Keratinocyte (primary cell): ENCODE data around the gene DISP1. TPM values are rescaled to one million over a fixed set of nuclear protein-coding genes. Genes with fewer than 3 reads are reported as not detected.
A peak's percentile ranks its signal among the peaks of the same experiment; 100 is the strongest.

Experiments used
- DNase-seq: peaks from one replicate; pipeline ENCODE4 v3.0.0-alpha.2; 2011; ENCODE audit warnings: low read depth, missing footprints, low spot score
- FAIRE-seq: peaks from 2 replicates; lab custom pipeline; 2011; peaks lifted over from hg19 to GRCh38; lab: Jason Lieb, UNC
- H2AFZ ChIP-seq: 2 replicates; pipeline ENCODE4 v1.6.0; 2012; ENCODE audit warnings: low read length, control low read depth, inconsistent platforms; ENCODE audit not compliant: control insufficient read depth
- H3K27ac ChIP-seq: 2 replicates; pipeline ENCODE4 v1.5.1; 2011; ENCODE audit warnings: low read length; ENCODE audit not compliant: control insufficient read depth, insufficient read depth
- H3K27me3 ChIP-seq: 3 replicates; pipeline ENCODE4 v1.6.0; 2011; ENCODE audit warnings: low read length; ENCODE audit not compliant: control insufficient read depth, insufficient read depth; ENCODE audit errors: extremely low read depth
- H3K36me3 ChIP-seq, 2 experiments: 2 replicates in 1 of 2; 3 replicates in 1 of 2; pipeline ENCODE4 v1.5.1; 2011; ENCODE audit warnings: low read length in 2 of 2, mild to moderate bottlenecking in 1 of 2; ENCODE audit not compliant: control insufficient read depth in 2 of 2, insufficient read depth in 2 of 2; ENCODE audit errors: extremely low read depth in 1 of 2
- H3K4me1 ChIP-seq: 3 replicates; pipeline ENCODE4 v1.5.1; 2011; ENCODE audit warnings: low read length; ENCODE audit not compliant: control insufficient read depth, insufficient read depth; ENCODE audit errors: extremely low read depth
- H3K4me2 ChIP-seq: 3 replicates; pipeline ENCODE4 v1.6.0; 2011; ENCODE audit warnings: low read depth, low read length; ENCODE audit not compliant: control insufficient read depth, insufficient read depth; ENCODE audit errors: extremely low read depth
- H3K4me3 ChIP-seq, 3 experiments: fragments of 200-600 bp in 1 of 3; sonication (generic) in 1 of 3; 2 replicates in 2 of 3; 3 replicates in 1 of 3; pipeline ENCODE4 v1.5.1; 2011 to 2016; ENCODE audit warnings: low read length in 3 of 3, mild to moderate bottlenecking in 3 of 3, control low read depth in 2 of 3, inconsistent platforms in 1 of 3, low read depth in 1 of 3, mixed read lengths in 1 of 3, mixed run types in 1 of 3, moderate library complexity in 1 of 3; ENCODE audit not compliant: control insufficient read depth in 2 of 3, insufficient read depth in 2 of 3; ENCODE audit errors: extremely low read depth in 1 of 3
- H3K79me2 ChIP-seq: 2 replicates; pipeline ENCODE4 v1.6.0; 2012; ENCODE audit warnings: low read length; ENCODE audit not compliant: control insufficient read depth, insufficient read depth
- H3K9ac ChIP-seq: 3 replicates; pipeline ENCODE4 v1.6.0; 2011; ENCODE audit warnings: low read length; ENCODE audit not compliant: control insufficient read depth, insufficient read depth; ENCODE audit errors: extremely low read depth
- H3K9me1 ChIP-seq: 3 replicates; pipeline ENCODE4 v1.6.0; 2011; ENCODE audit warnings: low read length; ENCODE audit not compliant: control insufficient read depth, insufficient read depth; ENCODE audit errors: extremely low read depth
- H3K9me3 ChIP-seq: 2 replicates; pipeline ENCODE4 v1.5.1; 2012; ENCODE audit warnings: low read depth, low read length; ENCODE audit not compliant: control insufficient read depth
- H4K20me1 ChIP-seq: 3 replicates; pipeline ENCODE4 v1.6.0; 2011; ENCODE audit warnings: low read length; ENCODE audit not compliant: control insufficient read depth, insufficient read depth; ENCODE audit errors: extremely low read depth
- EZH2 ChIP-seq: IDR thresholded peaks from one replicate; pipeline ENCODE4 v1.6.1; 2012; ENCODE audit warnings: inconsistent platforms, mild to moderate bottlenecking, low read length, moderate library complexity
- dilution Hi-C: fragments of 300-500 bp; cut with MboI; formaldehyde crosslinking; loops from one replicate; pipeline ENCODE4 v1.7.0; 2020; ENCODE audit warnings: low sequenced_read_pairs; ENCODE audit not compliant: extremely low pct_ligation_motif_present
- polyA plus RNA-seq, 5 experiments: library from polyadenylated mRNA; depleted of rRNA in 3 of 5; stranded (reverse) in 3 of 5; stranded (forward) in 1 of 5; unstranded in 1 of 5; fragments of >200 nt; gene quantifications; 1 replicate in 1 of 5; 2 replicates in 3 of 5; 3 replicates in 1 of 5; pipeline versions ENCODE4 v1.2.1 to v1.2.3, GENCODE V29; 2011 to 2012; ENCODE audit warnings: missing spikeins in 2 of 5, low read depth in 1 of 5, low replicate concordance in 1 of 5
- TF ChIP-seq, protein P1 (sequence below), 3 experiments: IDR thresholded peaks in 1 of 3; conservative IDR thresholded peaks in 1 of 3; optimal IDR thresholded peaks in 1 of 3; 2 replicates in 2 of 3; 3 replicates in 1 of 3; pipeline versions ENCODE3 to v1.5.1; 2011; ENCODE audit warnings: low read length in 3 of 3, mild to moderate bottlenecking in 3 of 3, moderate library complexity in 2 of 3, control low read depth in 1 of 3, inconsistent platforms in 1 of 3; ENCODE audit not compliant: insufficient read depth in 2 of 3; ENCODE audit errors: extremely low read depth in 1 of 3

DISP1 gene
- polyA plus RNA-seq, 1 donor (not counting 4 experiments of a cell fraction or from before 2014, with no cell fraction given), result 1.3 TPM

DNA sequence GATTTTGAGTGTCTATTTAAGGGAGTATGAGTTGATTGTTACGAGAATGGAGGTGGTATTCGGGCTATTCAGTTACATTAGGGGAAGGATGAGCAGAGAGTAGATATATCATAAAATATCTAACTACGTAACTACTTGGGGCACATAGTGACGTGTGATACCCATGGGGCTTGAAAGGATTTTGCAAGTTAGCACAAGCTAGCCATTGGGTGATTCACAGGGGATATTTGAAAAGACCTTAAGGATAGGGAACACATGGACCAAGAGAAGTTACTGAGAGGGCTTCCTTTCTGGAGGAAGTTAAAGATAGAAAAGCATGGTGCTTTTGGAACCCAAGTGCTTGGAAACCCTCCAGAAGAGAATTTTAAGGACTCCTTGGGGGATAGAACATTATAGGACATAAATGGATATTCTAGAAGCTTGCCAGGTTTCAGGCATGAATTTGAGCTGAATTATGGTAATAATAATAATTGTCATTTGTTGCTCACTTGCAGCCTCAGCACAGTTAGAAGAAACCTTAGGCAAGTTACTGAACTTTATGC is 5.4 kb downstream of the DISP1 start:
- no peaks in the 10 kb centered on the region for H3K9me3 ChIP-seq
- H3K4me3 ChIP-seq, result no peak overlapping the region
- H3K4me2 ChIP-seq, result peak overlapping the region; percentile 24
- H3K9ac ChIP-seq, result no peak overlapping the region
- no peaks in the 10 kb centered on the region for H3K36me3 ChIP-seq
- no peaks in the 10 kb centered on the region for H4K20me1 ChIP-seq
- no peaks in the 10 kb centered on the region for H3K27me3 ChIP-seq
- no peak overlapping the region for H3K27ac ChIP-seq
- H3K4me1 ChIP-seq, result peaks cover 27% of the 10 kb centered on the region
- TF ChIP-seq, protein P1, sequence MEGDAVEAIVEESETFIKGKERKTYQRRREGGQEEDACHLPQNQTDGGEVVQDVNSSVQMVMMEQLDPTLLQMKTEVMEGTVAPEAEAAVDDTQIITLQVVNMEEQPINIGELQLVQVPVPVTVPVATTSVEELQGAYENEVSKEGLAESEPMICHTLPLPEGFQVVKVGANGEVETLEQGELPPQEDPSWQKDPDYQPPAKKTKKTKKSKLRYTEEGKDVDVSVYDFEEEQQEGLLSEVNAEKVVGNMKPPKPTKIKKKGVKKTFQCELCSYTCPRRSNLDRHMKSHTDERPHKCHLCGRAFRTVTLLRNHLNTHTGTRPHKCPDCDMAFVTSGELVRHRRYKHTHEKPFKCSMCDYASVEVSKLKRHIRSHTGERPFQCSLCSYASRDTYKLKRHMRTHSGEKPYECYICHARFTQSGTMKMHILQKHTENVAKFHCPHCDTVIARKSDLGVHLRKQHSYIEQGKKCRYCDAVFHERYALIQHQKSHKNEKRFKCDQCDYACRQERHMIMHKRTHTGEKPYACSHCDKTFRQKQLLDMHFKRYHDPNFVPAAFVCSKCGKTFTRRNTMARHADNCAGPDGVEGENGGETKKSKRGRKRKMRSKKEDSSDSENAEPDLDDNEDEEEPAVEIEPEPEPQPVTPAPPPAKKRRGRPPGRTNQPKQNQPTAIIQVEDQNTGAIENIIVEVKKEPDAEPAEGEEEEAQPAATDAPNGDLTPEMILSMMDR (optimal IDR thresholded peaks at IDR 0.05 in 1 of 3, IDR thresholded peaks at IDR 0.05 in 1 of 3, conservative IDR thresholded peaks at IDR 0.05 in 1 of 3; ENCODE audit: extremely low read depth in 1 of 3, insufficient read depth in 2 of 3, low read length in 3 of 3), result no peak
- TF ChIP-seq EZH2, result no peak
- FAIRE-seq (peak; percentile 9), DNase-seq (no peak)
- H3K9me1 ChIP-seq, result no peaks in the 10 kb centered on the region
- H3K79me2 ChIP-seq, result no peaks in the 10 kb centered on the region
- H2AFZ ChIP-seq, result no peak overlapping the region
- dilution Hi-C loops, result no loop called here

DNA sequence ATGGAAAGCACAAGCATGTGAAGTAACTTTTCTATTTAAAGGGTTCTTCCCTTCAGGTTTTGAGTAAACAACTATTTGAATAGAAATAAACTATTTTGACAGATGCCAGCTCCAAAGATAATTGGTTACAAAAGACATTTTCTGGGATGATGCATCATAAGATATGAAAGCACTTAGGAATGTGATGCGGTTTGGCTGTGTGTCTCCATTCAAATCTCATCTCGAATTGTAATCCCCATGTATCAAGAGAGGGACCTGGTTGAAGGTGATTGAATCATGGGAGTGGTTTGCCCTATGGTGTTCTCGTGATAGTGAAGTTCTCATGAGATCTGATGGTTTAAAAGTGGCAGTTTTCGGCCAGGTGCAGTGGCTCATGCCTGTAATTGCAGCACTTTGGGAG is 6.4 kb downstream of the DISP1 start:
- Histone ChIP-seq H3K27me3 (no peaks in the 10 kb centered on the region), H3K79me2 (no peaks in the 10 kb centered on the region), H3K4me3 (no peak overlapping the region), H2AFZ (no peak overlapping the region), H3K4me2 (no peak overlapping the region), H3K9ac (no peak overlapping the region), H3K9me3 (no peaks in the 10 kb centered on the region), H3K27ac (no peak overlapping the region), H3K4me1 (peaks cover 21% of the 10 kb centered on the region), H4K20me1 (no peaks in the 10 kb centered on the region), H3K9me1 (no peaks in the 10 kb centered on the region), H3K36me3 (no peaks in the 10 kb centered on the region)
- dilution Hi-C loops, result no loop called here
- TF ChIP-seq EZH2, result no peak
- TF ChIP-seq, protein P1 (optimal IDR thresholded peaks at IDR 0.05 in 1 of 3, IDR thresholded peaks at IDR 0.05 in 1 of 3, conservative IDR thresholded peaks at IDR 0.05 in 1 of 3; ENCODE audit: extremely low read depth in 1 of 3, insufficient read depth in 2 of 3, low read length in 3 of 3), result no peak
- FAIRE-seq (no peak), DNase-seq (no peak)
